Body of pancreas (tissue), 4 donors: ENCODE results near the gene PAK6. TPM values are rescaled to one million over a fixed set of nuclear protein-coding genes. Genes with fewer than 3 reads are reported as not detected.
A peak's percentile ranks its signal among the peaks of the same experiment; 100 is the strongest.

ENCODE experiments used
- ATAC-seq: fragments of 150-250 bp; one replicate; pipeline ENCODE4 v1.9.1; 2016
- DNase-seq, 4 donors: peaks; one replicate each; pipeline ENCODE4 v3.0.0-alpha.2; 2019
- H3K27ac ChIP-seq, 4 donors: fragments of 200-600 bp; sonication (generic); 1 replicate in 3 of 4; 2 replicates in 1 of 4; pipeline versions ENCODE4 v1.5.1 to v1.6.1; 2016 to 2019; ENCODE audit warnings: mild to moderate bottlenecking in 1 of 4, mixed read lengths in 1 of 4, moderate library complexity in 1 of 4
- H3K27me3 ChIP-seq, 2 donors: fragments of 200-600 bp; sonication (generic); one replicate each; pipeline ENCODE4 v1.6.0; 2016; ENCODE audit warnings: mild to moderate bottlenecking in 1 of 2
- H3K36me3 ChIP-seq, 2 donors: fragments of 200-600 bp; sonication (generic); replicated peaks in 1 of 2; 2 replicates each; pipeline ENCODE4 v1.5.1; 2016; ENCODE audit warnings: low read depth in 2 of 2; ENCODE audit not compliant: insufficient read depth in 1 of 2
- H3K4me1 ChIP-seq: fragments of 200-600 bp; sonication (generic); one replicate; pipeline ENCODE4 v1.6.0; 2016
- H3K4me3 ChIP-seq, 2 donors: fragments of 200-600 bp; sonication (generic); 1 replicate in 1 of 2; 2 replicates in 1 of 2; pipeline ENCODE4 v1.5.1; 2016 to 2019
- H3K9me3 ChIP-seq, 3 donors: fragments of 200-600 bp; sonication (generic); 1 replicate in 2 of 3; 2 replicates in 1 of 3; pipeline ENCODE4 v1.5.1; 2016
- CTCF ChIP-seq, 7 experiments: fragments of 450-650 bp in 4 of 7; fragments of 200-600 bp in 3 of 7; sonication (generic) in 3 of 7; IDR thresholded peaks; one replicate each; pipeline ENCODE4 v1.5.1; 2016 to 2019; ENCODE audit warnings: antibody characterized with exemption in 7 of 7
- POLR2A ChIP-seq, 3 donors: fragments of 450-650 bp; IDR thresholded peaks; one replicate each; pipeline ENCODE4 v1.6.1; 2016; ENCODE audit warnings: antibody characterized with exemption in 3 of 3, mild to moderate bottlenecking in 2 of 3
- WGBS, 2 donors: methylation state at CpG; one replicate each; pipeline ENCODE4 v1.1.5; 2017; 5-methylcytosine and 5-hydroxymethylcytosine counted together
- intact Hi-C: fragments of 100-400 bp; cut with DNase I; formaldehyde crosslinking; loops from one replicate; pipeline ENCODE4 v1.15.1; 2023
- total RNA-seq, 2 donors: library from RNA; depleted of rRNA; stranded (reverse); fragments of >200 nt; gene quantifications; one replicate each; pipeline ENCODE4 v1.1.0, GENCODE V29; 2016

The PAK6 gene
- total RNA-seq, 2 donors from 2014 or later: 14.8 to 22.4 TPM

GRCh38 chr15:40289140-40289775 is 50.4 kb downstream of the PAK6 start:
- DNase-seq: peak; percentile 78 to 93 (median 88)
- H3K27ac ChIP-seq: no peak overlapping the region

DNA sequence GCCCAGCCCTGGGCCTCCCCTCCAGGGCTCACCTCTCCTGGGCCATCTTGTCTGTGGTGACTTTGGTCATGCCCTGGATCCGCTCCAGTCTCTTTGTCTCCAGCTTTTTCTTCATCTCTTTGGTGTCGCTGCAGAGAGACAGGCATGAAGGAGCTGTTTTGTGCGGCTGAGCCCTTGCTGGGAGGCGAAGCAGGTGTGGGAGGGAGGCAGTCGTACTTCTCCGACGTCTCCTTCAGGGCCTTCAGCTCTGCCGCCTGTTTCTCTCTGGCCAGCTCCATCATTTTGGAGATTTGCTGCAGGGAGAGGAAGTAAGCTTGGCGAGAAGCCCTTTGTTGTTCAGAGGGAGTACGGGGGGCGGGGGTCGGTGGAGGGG is 51.7 kb downstream of the PAK6 start:
- no peak overlapping the region for H3K27ac ChIP-seq
- H3K4me1 ChIP-seq: peaks cover 32% of the 10 kb centered on the region
- DNase-seq: no peak
- WGBS, 2 donors: 62 to 77% methylated on average over 9 to 12 of the region's 12 CpGs
- H3K4me3 ChIP-seq: no peak overlapping the region
- H3K36me3 ChIP-seq: no peaks in the 10 kb centered on the region
- H3K27me3 ChIP-seq: peaks cover 0 to 8% of the 10 kb centered on the region in 2 donors
- intact Hi-C loops: no loop called here
- TF ChIP-seq POLR2A (IDR thresholded peaks at IDR 0.05) (no peak), CTCF (IDR thresholded peaks at IDR 0.05) (no peak)
- no peak for ATAC-seq
- no peaks in the 10 kb centered on the region for H3K9me3 ChIP-seq

More at GRCh38 chr15:40289140-40289775, 50.4 kb downstream of the PAK6 start:
- TF ChIP-seq CTCF (IDR thresholded peaks at IDR 0.05) (peak in 4 of 7 experiments; percentile 26 to 49 (median 41)), POLR2A (IDR thresholded peaks at IDR 0.05) (no peak)
- WGBS, 2 donors: 31 to 37% methylated on average over 5 to 6 of the region's 6 CpGs
- H3K4me1 ChIP-seq: peaks cover 31% of the 10 kb centered on the region
- H3K36me3 ChIP-seq: no peaks in the 10 kb centered on the region
- intact Hi-C loops: no loop called here
- H3K27me3 ChIP-seq: peaks cover 0 to 8% of the 10 kb centered on the region in 2 donors
- ATAC-seq: peak; percentile 80
- H3K4me3 ChIP-seq: no peak overlapping the region
- no peaks in the 10 kb centered on the region for H3K9me3 ChIP-seq

GRCh38 chr15:40290918-40291574 is 52.2 kb downstream of the PAK6 start:
- TF ChIP-seq POLR2A (IDR thresholded peaks at IDR 0.05) (no peak), CTCF (IDR thresholded peaks at IDR 0.05) (no peak)
- DNase-seq (peak; percentile 39 to 67 (median 56)), ATAC-seq (peak; percentile 64)
- H3K36me3 ChIP-seq: no peaks in the 10 kb centered on the region
- peaks cover 37% of the 10 kb centered on the region for H3K4me1 ChIP-seq
- no peak overlapping the region for H3K27ac ChIP-seq
- 19 to 21% methylated on average over 18 to 67 of the region's 68 CpGs for WGBS, 2 donors
- intact Hi-C loops: no loop called here
- H3K27me3 ChIP-seq: peaks cover 0 to 8% of the 10 kb centered on the region in 2 donors
- H3K4me3 ChIP-seq: no peak overlapping the region
- H3K9me3 ChIP-seq: no peaks in the 10 kb centered on the region

- Histone ChIP-seq H3K36me3 (no peaks in the 10 kb centered on the region), H3K4me1 (peaks cover 45% of the 10 kb centered on the region), H3K9me3 (no peaks in the 10 kb centered on the region), H3K27ac (no peak overlapping the region), H3K27me3 (peaks cover 0 to 8% of the 10 kb centered on the region in 2 donors), H3K4me3 (no peak overlapping the region)
- DNase-seq (no peak), ATAC-seq (no peak)
- intact Hi-C loops: no loop called here
- 80 to 85% methylated on average over 1 to 3 of the region's 3 CpGs for WGBS, 2 donors
- TF ChIP-seq CTCF (IDR thresholded peaks at IDR 0.05) (no peak), POLR2A (IDR thresholded peaks at IDR 0.05) (no peak)
These were observed 53.4 kb downstream of the PAK6 start for GRCh38 chr15:40292246-40292645.
